ENCODE measurements around the gene ADD1.
A peak's percentile ranks its signal among the peaks of the same experiment; 100 is the strongest.

ADD1 gene

DNA sequence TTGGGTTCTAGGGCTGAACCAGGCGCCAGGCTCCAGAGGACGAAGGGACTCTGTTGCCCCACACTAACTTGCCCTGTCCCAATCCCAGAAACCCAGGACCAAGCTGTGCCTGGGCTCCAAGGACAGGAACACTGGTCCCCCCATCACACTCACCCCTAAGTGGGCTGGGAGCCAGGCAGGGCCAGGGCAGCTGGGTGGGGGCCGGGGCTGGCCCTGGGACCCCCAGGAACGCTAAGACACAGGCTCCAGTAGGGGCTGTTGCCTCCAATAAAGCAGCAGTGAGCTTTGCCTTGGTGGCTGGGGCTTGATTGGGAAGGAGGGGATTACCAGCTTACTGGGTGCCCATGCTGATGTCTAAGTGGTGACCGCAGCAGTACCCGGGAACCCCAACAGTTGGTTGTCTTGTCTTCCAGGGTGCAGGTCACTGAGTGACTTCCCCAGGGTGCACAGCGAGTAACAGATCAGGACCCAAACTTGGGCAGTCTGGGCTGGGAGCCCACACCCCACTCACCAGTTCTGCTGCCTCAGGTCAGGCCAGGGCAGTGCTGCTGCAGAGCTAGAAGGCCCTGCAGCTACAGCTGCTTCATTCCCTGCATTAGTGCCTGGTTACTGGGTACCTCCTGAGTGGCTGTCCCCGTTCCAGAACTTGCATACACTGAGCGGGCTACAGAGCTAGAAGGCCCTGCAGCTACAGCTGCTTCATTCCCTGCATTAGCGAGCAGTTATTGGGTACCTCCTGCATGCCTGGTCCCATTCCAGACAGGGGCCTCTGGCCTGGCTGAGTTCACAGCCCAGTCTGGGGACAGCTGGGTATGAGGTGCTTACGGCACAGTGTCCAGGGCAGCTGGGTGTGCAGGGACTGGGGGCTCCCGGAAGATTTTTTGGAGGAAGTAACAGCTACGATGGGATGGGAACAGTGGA, 9.4 kb upstream of the ADD1 start:
- DNase-seq, result no peak

GRCh38 chr4:2835978-2836377, 7.7 kb upstream of the ADD1 start:
- no peak for DNase-seq

DNA sequence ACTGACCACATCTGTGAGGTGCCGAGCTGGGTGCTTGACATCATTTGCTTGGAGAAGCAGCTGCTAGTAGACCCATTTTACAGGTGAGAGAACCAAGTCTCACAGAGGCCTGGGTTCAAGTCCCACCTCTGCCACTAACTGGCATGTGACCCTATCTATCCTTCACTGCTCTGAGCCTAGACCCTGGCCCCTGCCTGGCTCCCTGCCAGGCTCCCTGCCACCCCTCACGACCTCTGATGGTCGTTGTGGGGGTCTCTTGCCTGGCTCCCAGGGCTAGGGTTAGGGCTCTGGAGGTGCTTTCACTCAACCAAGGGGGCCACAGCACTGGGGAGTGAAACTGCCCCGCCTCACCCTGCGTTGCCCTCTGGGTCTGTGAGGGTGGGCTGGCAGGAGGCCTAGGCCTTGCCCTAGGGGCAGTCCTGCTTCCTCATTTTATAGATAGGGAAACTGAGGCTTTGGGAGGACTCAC, 7.2 kb upstream of the ADD1 start:
- DNase-seq, result no peak

DNA sequence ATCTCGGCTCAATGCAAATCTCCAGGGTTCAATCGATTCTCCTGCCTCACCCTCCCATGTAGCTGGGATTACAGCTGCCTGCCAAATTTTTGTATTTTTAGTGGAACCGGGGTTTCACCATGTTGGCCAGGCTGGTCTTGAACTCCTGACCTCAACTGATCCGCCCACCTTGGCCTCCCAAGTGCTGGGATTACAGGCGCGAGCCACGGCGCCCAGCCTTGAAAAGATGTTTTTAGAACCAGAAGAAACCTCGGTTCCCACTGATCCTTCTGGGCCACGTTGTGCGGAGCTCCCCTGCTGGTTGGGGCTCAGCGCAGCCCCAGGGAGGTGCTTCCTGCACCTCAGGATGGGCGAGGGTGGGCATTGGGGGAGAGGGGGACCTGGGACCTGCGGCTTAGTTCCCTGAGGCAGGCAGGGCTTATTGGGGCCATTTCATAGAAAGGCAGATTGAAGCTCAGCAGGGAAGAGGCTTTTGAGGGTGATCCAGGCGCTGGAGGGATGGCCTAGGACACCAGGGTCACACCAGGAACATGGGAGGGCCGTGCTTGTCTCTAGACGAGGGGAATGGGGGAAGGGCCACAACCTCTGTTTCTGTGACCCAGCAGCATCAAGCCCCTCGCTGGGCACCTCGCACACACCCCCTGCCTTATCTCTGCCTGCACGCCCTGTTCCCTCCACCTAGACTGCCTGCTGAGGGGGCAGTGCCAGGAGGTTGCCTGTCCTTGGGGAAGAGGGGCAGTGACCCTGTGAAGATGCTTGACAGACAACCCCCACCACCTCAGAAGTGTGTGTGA, 6.3 kb upstream of the ADD1 start:
- DNase-seq, result no peak

DNA sequence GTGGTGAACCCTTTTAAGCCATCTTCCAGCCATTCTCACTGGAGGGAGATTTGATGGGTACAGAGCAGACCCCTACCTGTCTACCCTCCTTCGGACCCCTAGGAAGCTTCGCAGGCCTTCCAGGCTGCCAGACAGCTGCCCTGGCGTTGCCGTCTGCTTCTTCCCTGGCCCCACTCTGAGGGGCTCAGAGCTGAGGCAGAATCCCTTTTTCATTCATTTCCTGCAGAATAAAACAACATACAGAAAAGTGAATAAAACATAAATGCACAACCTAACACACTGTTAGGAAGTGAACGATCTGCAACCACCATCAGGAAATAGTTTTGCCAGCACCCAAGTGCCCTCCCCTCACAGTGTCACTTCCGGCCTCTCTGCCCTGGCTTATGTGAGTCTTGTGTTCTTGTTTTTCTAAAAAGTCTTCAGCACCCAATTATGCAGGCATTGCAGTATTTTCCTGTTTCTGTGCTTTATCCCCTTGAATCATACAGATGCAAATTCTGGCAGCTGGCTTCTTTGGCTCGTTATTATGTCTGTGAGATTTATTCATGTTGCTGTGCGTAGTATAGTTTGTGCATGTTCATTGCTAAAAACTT, 5.6 kb upstream of the ADD1 start:
- DNase-seq, result peak; percentile 71

DNA sequence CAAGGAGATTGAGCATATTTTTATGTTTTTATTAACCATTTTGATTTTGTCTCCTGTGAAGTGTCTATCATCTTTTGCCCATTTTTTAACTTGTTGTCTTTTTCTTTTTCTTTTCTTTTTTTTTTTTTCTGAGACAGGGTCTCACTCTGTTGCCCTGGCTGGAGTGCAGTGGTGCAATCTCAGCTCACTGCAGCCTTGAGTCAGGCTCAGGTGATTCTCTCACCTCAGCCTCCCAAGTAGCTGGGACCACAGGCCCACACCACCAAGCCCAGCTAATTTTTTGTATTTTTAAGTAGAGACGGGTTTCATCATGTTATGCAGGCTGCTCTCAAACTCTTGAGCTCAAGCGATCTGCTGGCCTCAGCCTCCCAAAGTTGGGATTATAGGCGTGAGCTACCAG, 4.6 kb upstream of the ADD1 start:
- DNase-seq, result no peak

DNA sequence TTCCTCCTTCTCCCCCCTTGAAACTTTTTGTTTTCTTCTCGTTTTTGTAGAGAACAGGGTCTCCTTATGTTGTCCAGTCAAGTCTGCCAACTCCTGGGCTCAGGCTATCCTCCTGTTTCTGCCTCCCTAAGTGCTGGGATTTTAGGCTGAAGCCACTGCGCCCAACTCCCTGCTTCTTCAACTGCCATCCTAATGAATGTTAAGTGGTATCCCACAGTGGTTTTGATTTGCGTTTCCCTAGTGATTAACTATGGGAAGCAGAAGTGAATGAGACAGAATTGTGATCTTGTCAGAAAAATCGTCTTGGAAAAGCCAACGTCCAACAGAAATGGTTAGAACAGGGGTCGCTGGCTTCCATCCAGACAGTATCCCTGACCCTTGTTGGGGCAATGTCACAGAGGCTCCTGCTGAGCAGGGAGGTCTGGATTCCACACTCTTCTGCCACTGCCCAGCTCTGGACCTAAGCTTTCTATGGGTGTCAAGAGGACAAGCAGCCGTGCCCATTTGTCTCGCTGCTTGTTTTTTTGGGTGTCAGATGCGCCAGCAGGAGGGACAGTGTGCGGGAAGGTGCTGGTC, 869 bp upstream of the ADD1 start:
- no peak for DNase-seq

DNA sequence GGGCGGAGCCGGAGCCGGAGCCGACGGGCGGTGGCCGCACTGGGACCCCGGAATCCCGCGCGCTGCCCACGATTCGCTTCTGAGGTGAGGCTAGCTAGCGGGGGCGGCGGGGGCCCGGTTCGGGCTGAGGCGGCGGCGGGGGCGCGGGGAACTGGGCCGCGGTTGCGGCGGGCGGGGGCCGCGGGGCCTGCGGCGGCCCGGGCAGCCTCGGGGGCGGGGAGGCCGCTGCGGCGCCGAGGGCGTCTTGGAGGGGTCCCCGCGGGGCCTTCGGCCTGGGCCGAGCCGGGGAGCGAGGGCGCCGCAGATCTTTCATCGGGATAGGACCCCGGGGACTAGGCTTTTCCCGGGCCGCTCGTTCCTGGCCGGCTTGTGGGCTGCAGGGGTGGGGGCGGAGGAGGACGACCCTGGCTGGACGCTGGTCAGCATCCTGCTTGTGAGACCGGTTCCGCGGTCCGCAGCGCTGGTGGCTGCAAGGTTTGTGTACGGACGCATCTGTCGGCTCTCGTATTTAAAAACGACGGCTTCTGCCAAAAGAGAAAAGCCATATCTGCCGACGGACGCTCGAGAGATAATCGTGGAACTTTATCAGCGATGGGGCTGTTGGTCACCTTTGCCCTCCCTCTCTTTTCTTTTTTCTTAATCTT, 419 bp downstream of the ADD1 start:
- no peak for DNase-seq

DNA sequence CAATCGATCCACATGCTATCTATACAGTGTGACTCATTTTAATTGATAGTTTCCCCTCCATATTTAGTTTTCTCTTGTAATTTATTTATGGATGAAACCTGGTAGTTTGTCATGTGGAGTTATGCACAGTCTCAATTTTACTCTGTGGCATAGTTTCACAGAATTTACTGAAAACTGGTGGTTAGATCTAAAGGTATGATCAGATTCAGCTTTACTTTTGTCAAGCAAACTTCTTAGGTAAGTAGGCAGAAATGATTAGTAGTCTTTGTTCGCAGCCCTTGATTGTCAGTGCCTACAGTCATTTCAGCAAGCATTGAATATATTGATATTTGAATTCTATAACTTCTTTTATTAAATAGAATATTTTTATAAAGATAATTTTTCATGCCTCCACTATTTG, 2.5 kb downstream of the ADD1 start:
- no peak for DNase-seq

DNA sequence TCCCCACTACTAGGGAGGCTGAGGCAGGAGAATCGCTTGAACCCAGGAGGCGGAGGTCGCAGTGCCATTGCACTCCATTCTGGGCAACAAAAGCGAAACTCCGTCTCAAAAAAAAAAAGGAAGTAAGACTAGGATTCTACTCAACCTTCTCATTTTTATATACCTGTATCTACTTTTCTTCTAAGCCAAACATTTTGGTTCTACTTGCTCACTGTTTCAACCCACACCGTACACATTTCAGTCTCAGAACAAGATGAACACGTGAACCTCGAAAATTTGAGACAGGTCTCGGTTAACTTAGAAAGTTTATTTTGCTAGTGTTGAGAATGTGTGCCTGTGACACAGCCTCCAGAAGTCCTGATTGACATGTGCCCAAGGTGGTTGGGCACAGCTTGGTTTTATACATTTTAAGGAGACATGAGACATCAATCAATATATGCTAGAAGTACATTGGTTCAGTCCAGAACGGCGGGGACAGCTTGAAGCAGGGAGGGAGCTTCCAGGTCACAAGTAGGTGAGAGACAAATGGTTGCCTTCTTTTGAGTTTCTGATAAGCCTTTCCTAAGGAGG, 3.7 kb downstream of the ADD1 start:
- no peak for DNase-seq

- no peak for DNase-seq
Measured at GRCh38 chr4:2848449-2848848, 4.8 kb downstream of the ADD1 start.

- no peak for DNase-seq
Measured at GRCh38 chr4:2849267-2850152, 5.9 kb downstream of the ADD1 start.

DNA sequence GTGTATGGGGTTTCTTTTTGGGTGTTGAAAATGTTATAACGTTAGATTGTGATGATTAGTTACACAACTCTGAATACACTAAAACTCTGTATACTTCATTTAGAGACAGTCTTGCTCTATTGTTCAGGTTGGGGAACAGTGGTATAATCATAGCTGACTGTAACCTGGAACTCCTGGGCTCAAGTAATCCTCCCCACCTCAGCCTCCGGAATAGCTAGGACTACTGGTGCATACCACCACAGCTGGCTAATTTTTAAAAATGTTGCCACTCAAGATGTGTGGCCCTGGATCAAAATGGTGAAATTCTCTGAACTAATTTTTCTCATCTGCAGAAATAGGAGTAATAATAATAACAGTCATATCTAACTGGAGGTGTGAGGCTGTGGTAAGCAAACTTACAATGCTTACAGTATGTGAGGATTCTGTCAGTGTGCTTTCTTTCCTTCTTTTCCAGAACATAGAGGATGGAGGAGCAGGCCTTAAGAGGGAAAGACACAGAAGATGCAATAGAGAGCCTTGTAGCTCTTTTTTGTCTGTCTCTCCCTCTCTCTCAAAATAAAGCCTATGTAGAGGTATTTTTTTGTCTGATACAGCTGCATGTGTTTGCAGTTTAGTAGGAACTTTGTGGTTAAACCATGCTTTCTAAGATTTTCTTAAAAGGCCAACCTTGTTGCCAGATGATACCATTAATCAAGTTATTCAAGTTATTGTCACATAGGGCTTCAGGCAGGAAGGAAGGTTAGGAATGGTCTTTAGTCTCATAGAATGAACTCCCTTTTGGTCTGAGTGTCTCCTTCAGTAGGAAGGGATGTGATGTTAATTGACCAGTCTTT, 7.5 kb downstream of the ADD1 start:
- DNase-seq, result no peak

- DNase-seq, result no peak
Measured at GRCh38 chr4:2852481-2852921, 8.9 kb downstream of the ADD1 start.

DNA sequence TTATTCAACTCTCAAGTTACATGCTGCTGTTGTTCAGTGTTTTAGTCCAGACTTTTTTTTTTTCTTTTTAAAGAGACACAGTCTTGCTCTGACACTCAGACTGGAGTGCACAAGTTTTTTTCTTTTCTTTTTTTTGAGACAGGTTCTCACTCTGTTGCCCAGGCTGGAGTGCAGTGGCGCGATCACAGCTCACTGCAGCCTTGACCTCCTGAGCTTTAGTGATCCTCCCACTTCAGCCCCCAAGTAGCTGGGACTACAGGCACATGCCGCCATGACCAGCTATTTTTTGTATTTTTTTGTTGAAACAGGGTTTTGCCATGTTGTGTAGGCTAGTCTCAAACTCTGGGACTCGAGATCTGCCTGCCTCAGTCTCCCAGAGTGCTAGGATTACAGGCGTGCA, 11.9 kb downstream of the ADD1 start:
- DNase-seq, result no peak

DNA sequence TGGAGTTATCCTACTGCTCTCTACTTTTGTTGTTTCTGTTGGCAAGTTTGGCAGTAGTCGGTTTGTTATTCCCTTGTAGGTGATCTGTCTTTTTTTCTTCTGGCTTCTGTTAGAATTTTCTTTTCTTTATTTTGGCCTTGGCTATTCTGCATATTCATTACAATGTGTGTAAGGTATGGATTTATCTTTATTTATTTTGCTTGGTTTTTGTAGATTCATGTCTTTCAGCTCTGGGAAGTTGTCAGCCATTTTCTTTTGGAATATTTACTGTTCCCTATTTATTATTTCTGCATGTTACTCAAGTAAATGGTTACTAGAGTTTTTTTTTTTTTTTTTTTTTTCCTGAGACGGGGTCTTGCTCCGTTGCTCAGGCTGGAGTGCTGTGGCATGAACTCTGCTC, 12.6 kb downstream of the ADD1 start:
- no peak for DNase-seq

- no peak for DNase-seq
Measured at GRCh38 chr4:2857349-2857927, 13.8 kb downstream of the ADD1 start.

GRCh38 chr4:2858451-2859217, 15.0 kb downstream of the ADD1 start:
- DNase-seq, result no peak

GRCh38 chr4:2859514-2859913, 15.9 kb downstream of the ADD1 start:
- DNase-seq, result no peak

All from fibroblast of skin of back (primary cell).